ENCODE results near the gene KCNJ10. TPM values are rescaled to one million over a fixed set of nuclear protein-coding genes. Genes with fewer than 3 reads are reported as not detected.

KCNJ10 gene
- total and polyA plus RNA-seq, 2 donors (not counting 3 experiments of a cell fraction or from before 2014, with no cell fraction given): not detected

- H3K27ac ChIP-seq (ENCODE audit: insufficient read depth, low read depth, low read length): no peak overlapping the region
- no peaks in the 10 kb centered on the region for H3K79me2 ChIP-seq (ENCODE audit: control insufficient read depth, insufficient read depth, low read length)
- DNase-seq (ENCODE audit: low read depth, low spot score) (no peak), FAIRE-seq (no peak)
- peaks cover 8% of the 10 kb centered on the region in 2 experiments for H3K27me3 ChIP-seq (ENCODE audit: control insufficient read depth in 2 of 2, insufficient read depth in 2 of 2, low read length in 2 of 2)
- H3K4me2 ChIP-seq (ENCODE audit: insufficient read depth, low read length): no peak overlapping the region
- no peaks in the 10 kb centered on the region for H4K20me1 ChIP-seq (replicated peaks; ENCODE audit: control insufficient read depth, extremely low read depth, insufficient read depth, low read length)
- BruUV-seq (replicated peaks): no TSS peak
- H3K9ac ChIP-seq (replicated peaks; ENCODE audit: extremely low read depth, insufficient read depth, low read length): no peak overlapping the region
- TF ChIP-seq CTCF (IDR thresholded peaks at IDR 0.05; ENCODE audit: extremely low read depth in 1 of 2, insufficient read depth in 1 of 2, low read depth in 1 of 2, low read length in 2 of 2) (no peak), EZH2 (IDR thresholded peaks at IDR 0.05; ENCODE audit: borderline replicate concordance, low read depth, low read length, severe bottlenecking) (no peak), MYC (IDR thresholded peaks at IDR 0.05; ENCODE audit: low read depth, low read length) (no peak), FOS (IDR thresholded peaks at IDR 0.05; ENCODE audit: borderline replicate concordance, insufficient read depth, low read length) (no peak), POLR2A (IDR thresholded peaks at IDR 0.05; ENCODE audit: low read depth, low read length) (no peak), POLR2AphosphoS5 (IDR thresholded peaks at IDR 0.05; ENCODE audit: insufficient read depth, low read depth, low read length) (no peak), GATA2 (IDR thresholded peaks at IDR 0.05; ENCODE audit: insufficient read depth, insufficient read length, low read depth, low read length) (no peak), JUN (IDR thresholded peaks at IDR 0.05; ENCODE audit: borderline replicate concordance, insufficient read depth, insufficient read length, low read depth) (no peak), MAX (IDR thresholded peaks at IDR 0.05; ENCODE audit: insufficient read depth, insufficient read length) (no peak)
- CTCF ChIA-PET: interaction anchor here (1.2 to 8.6 kb wide), 2 partner anchors 20 to 32 kb away, joined by 3 to 79 read pairs; partner anchors contain the start of gene SLAMF9
- H2AFZ ChIP-seq (ENCODE audit: low read depth, low read length): no peak overlapping the region
- H3K9me3 ChIP-seq (replicated peaks; ENCODE audit: control insufficient read depth, insufficient read depth, low read length): no peaks in the 10 kb centered on the region
- no peaks in the 10 kb centered on the region for H3K36me3 ChIP-seq (ENCODE audit: control insufficient read depth in 2 of 2, extremely low read depth in 1 of 2, insufficient read depth in 2 of 2, low read length in 2 of 2)
- dilution Hi-C loops (cut with MboI; ENCODE audit: extremely low pct_ligation_motif_present, low sequenced_read_pairs): no loop called here
- POLR2A ChIA-PET: no interaction called here
- intact Hi-C loops (cut with micrococcal nuclease): no loop called here
- H3K4me1 ChIP-seq (ENCODE audit: control insufficient read depth, extremely low read depth, insufficient read depth, low read length): no peaks in the 10 kb centered on the region
- no peaks in the 10 kb centered on the region for H3K9me1 ChIP-seq (replicated peaks; ENCODE audit: control insufficient read depth, extremely low read depth, insufficient read depth, low read length)
- H3K4me3 ChIP-seq (replicated peaks in 1 of 3; ENCODE audit: insufficient read depth in 1 of 3, low read depth in 1 of 3, low read length in 3 of 3): no peak overlapping the region
These were observed 83.4 kb downstream of the KCNJ10 start for GRCh38 chr1:159986531-159986930.

Measured in endothelial cell of umbilical vein (primary cell).